Tibial artery (tissue), 4 donors: ENCODE measurements around the gene ASPG.

ENCODE experiments used
- DNase-seq, 2 donors: peaks; one replicate each; pipeline ENCODE4 v3.0.0-alpha.2; 2019
- H3K27ac ChIP-seq, 2 donors: fragments of 200-600 bp; sonication (generic) in 1 of 2; 1 replicate in 1 of 2; 2 replicates in 1 of 2; pipeline ENCODE4 v1.5.1; 2018 to 2019; ENCODE audit warnings: mild to moderate bottlenecking in 1 of 2
- H3K27me3 ChIP-seq, 2 donors: fragments of 200-600 bp; sonication (generic) in 1 of 2; one replicate each; pipeline versions ENCODE4 v1.5.1 to v1.6.0; 2016 to 2019
- H3K36me3 ChIP-seq, 3 donors: fragments of 200-600 bp; sonication (generic) in 2 of 3; one replicate each; pipeline ENCODE4 v1.5.1; 2016 to 2019; ENCODE audit warnings: mild to moderate bottlenecking in 2 of 3
- H3K4me1 ChIP-seq, 4 donors: fragments of 200-600 bp; sonication (generic) in 2 of 4; 1 replicate in 3 of 4; 2 replicates in 1 of 4; pipeline ENCODE4 v1.5.1; 2016 to 2019
- H3K4me3 ChIP-seq, 2 donors: fragments of 200-600 bp; sonication (generic) in 1 of 2; 1 replicate in 1 of 2; 2 replicates in 1 of 2; pipeline ENCODE4 v1.5.1; 2018 to 2019; ENCODE audit warnings: mild to moderate bottlenecking in 2 of 2
- H3K9me3 ChIP-seq, 3 donors: fragments of 200-600 bp; sonication (generic) in 1 of 3; one replicate each; pipeline ENCODE4 v1.5.1; 2016 to 2019
- CTCF ChIP-seq, 2 experiments: fragments of 200-600 bp in 1 of 2; fragments of 450-650 bp in 1 of 2; IDR thresholded peaks; one replicate each; pipeline ENCODE4 v1.5.1; 2017 to 2019; ENCODE audit warnings: antibody characterized with exemption in 2 of 2, mild to moderate bottlenecking in 1 of 2, moderate library complexity in 1 of 2
- intact Hi-C: fragments of 100-400 bp; cut with DNase I; formaldehyde crosslinking; loops from one replicate; pipeline ENCODE4 v1.15.0; 2023; ENCODE audit warnings: low total_unique reads

Gene ASPG

DNA sequence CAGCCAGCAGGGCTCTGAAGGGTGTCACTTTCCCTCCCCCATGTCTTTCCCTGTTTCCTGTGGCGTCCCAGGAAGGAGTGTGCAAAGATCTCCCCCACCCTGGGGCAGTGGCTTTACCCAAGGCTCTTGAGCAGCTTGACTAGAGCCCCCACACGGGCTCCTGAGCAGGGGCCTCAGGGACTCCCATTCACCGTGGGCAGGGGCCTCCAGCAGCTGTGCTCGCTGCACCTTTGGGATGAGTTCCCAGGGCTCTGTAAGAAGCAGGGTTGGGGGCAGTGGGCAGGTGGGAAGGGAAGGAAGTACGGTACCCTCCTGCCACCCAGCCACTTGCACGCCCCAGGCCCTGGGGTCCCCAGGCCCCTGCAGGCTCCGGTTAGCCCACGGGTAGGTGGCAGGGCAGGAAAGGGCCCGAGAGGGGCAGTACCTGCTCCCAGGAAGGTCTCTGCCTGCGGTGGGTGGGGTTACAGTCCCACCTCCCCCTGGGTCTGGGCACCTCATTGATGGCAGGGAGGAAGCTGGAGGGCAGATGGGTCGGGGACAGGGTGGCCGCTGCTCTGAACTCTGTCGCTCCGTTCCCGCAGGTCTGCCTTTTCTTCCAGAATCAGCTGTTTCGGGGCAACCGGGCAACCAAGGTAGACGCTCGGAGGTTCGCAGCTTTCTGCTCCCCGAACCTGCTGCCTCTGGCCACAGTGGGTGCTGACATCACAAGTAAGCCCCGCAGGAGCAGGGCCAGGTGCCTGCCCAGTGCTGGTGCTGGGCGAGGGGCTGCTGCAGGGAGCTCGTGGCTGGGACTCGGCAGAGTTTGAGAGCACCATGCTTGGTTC lies 13.0 kb downstream of the ASPG start:
- intact Hi-C loops = no loop called here
- TF ChIP-seq CTCF (IDR thresholded peaks at IDR 0.05) = no peak
- no peaks in the 10 kb centered on the region for H3K36me3 ChIP-seq
- H3K4me1 ChIP-seq = peaks cover 0 to 9% (median 0%) of the 10 kb centered on the region in 4 donors
- H3K9me3 ChIP-seq = no peaks in the 10 kb centered on the region
- no peak overlapping the region for H3K4me3 ChIP-seq
- peaks cover 0 to 46% of the 10 kb centered on the region in 2 donors for H3K27me3 ChIP-seq
- no peak overlapping the region for H3K27ac ChIP-seq
- DNase-seq = no peak

- intact Hi-C loops = no loop called here
- no peak for TF ChIP-seq CTCF (IDR thresholded peaks at IDR 0.05)
- Histone ChIP-seq H3K9me3 (no peaks in the 10 kb centered on the region), H3K4me3 (no peak overlapping the region), H3K4me1 (peaks cover 0 to 9% (median 0%) of the 10 kb centered on the region in 4 donors), H3K27ac (no peak overlapping the region), H3K36me3 (no peaks in the 10 kb centered on the region), H3K27me3 (peaks cover 0 to 43% of the 10 kb centered on the region in 2 donors)
- DNase-seq = no peak
Observed at GRCh38 chr14:104099096-104100041, 13.9 kb downstream of the ASPG start.

DNA sequence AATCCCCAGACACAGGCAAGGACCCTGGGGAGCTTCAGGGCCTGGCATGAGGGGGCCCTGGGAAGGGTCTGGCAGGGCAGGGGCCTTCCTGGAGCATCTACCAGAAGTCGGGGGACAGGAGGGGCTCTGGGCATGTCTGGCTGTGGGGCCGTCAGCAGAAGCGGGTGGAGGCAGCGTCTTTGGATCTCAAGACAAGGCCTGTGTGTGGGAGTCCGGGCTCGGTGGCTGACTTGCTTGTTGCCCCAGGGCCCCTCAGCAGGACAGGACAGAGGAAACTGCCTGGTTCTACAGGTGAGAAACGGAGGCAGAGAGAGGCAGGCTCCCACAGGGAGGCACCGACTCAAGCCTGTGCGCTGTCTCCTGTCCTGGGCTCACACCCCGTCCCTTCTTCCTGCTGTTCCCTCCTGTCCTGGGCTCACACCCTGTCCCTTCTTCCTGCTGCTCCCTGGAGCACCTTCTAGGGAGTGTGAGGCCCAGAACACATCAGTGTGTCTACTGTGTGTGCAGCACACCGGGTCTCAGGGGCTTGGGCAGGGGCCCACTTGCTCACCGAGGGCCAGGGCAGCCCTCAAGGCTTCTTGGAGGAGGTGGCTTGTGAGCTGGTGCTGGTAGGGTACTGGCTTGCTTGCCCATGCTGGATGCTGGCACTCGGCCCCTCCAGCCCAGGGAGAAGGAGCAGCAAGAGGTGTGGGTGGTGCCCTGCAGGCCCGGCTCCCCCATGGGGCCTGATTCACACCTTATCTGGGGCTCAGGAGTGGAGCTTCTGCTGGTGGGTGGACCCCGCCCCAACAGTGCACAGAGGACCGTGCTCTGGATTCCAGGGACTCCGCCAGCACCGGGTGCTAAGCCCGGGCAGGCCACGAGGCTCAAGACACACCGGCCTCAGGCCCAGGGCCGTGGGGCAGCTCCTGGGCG lies 14.9 kb downstream of the ASPG start:
- DNase-seq = peak in 1 of 2 donors; percentile 60
- H3K4me1 ChIP-seq = peaks cover 0 to 4% (median 0%) of the 10 kb centered on the region in 4 donors
- no peak overlapping the region for H3K27ac ChIP-seq

GRCh38 chr14:104101086-104101621 lies 15.7 kb downstream of the ASPG start:
- intact Hi-C loops = no loop called here
- Histone ChIP-seq H3K27ac (no peak overlapping the region), H3K9me3 (no peaks in the 10 kb centered on the region), H3K36me3 (no peaks in the 10 kb centered on the region), H3K4me3 (no peak overlapping the region), H3K27me3 (peaks cover 0 to 37% of the 10 kb centered on the region in 2 donors), H3K4me1 (peaks cover 0 to 4% (median 0%) of the 10 kb centered on the region in 4 donors)
- DNase-seq = peak in 1 of 2 donors; percentile 63
- TF ChIP-seq CTCF (IDR thresholded peaks at IDR 0.05) = no peak

More for the DNA sequence above, 14.9 kb downstream of the ASPG start:
- no peak overlapping the region for H3K4me3 ChIP-seq
- H3K27me3 ChIP-seq = peaks cover 0 to 37% of the 10 kb centered on the region in 2 donors
- no peaks in the 10 kb centered on the region for H3K9me3 ChIP-seq
- intact Hi-C loops = no loop called here
- H3K36me3 ChIP-seq = no peaks in the 10 kb centered on the region
- TF ChIP-seq CTCF (IDR thresholded peaks at IDR 0.05) = no peak
